HepG2 (cell line): ENCODE measurements around the gene PAXX. TPM values are rescaled to one million over a fixed set of nuclear protein-coding genes. Genes with fewer than 3 reads are reported as not detected.

Source experiments
- ARNT ChIP-seq: fragments of 450-650 bp; IDR thresholded peaks from 2 replicates; pipeline ENCODE4 v1.6.1; 2017
- DMAP1 ChIP-seq: IDR thresholded peaks from 2 replicates; pipeline ENCODE4 v1.6.1; 2016
- HNRNPK ChIP-seq: fragments of 200-400 bp; formaldehyde crosslinking; IDR thresholded peaks from 2 replicates; pipeline ENCODE4 v1.6.1; 2018; ENCODE audit warnings: low read length, low read depth, moderate library complexity, mild to moderate bottlenecking; ENCODE audit not compliant: poor library complexity, severe bottlenecking
- NFRKB ChIP-seq: fragments of 450-650 bp; IDR thresholded peaks from 2 replicates; pipeline ENCODE4 v1.6.1; 2017
- NR2F1 ChIP-seq, 2 experiments: fragments of 450-650 bp in 1 of 2; formaldehyde crosslinking in 1 of 2; IDR thresholded peaks; 2 replicates each; pipeline versions ENCODE4 v1.5.0 to v1.6.1; 2016 to 2020; ENCODE audit warnings: mild to moderate bottlenecking in 1 of 2, missing compliant biosample characterization in 1 of 2, missing genetic modification reagents in 1 of 2, moderate library complexity in 1 of 2
- NR2F6 ChIP-seq, 2 experiments: IDR thresholded peaks; 2 replicates each; pipeline ENCODE4 v1.6.1; 2016; ENCODE audit warnings: antibody characterized with exemption in 1 of 2, mild to moderate bottlenecking in 1 of 2
- ONECUT2 ChIP-seq: sonication (generic); formaldehyde crosslinking; IDR thresholded peaks from 2 replicates; pipeline ENCODE4 v1.4.0; 2020; ENCODE audit warnings: missing genetic modification reagents
- SOX6 ChIP-seq, 2 experiments: fragments of 450-650 bp in 1 of 2; sonication (generic) in 1 of 2; formaldehyde crosslinking in 1 of 2; IDR thresholded peaks; 2 replicates each; pipeline versions ENCODE4 v1.4.0 to v1.6.1; 2017 to 2020; ENCODE audit warnings: antibody characterized with exemption in 1 of 2, mild to moderate bottlenecking in 1 of 2, missing genetic modification reagents in 1 of 2
- SRSF1 ChIP-seq: fragments of 200-400 bp; formaldehyde crosslinking; optimal IDR thresholded peaks from 2 replicates; pipeline ENCODE3; 2017; ENCODE audit warnings: mild to moderate bottlenecking, low read depth, low read length, moderate library complexity
- TCF7L2 ChIP-seq: IDR thresholded peaks from 2 replicates; pipeline ENCODE4 v1.6.1; 2011; ENCODE audit warnings: mild to moderate bottlenecking, low read depth, low read length, moderate library complexity
- TFAP4 ChIP-seq: sonication (generic); IDR thresholded peaks from 2 replicates; pipeline ENCODE4 v1.6.1; 2016; ENCODE audit warnings: low read depth, borderline replicate concordance
- TFE3 ChIP-seq: IDR thresholded peaks from 2 replicates; pipeline ENCODE4 v1.6.1; 2016
- TGIF2 ChIP-seq: IDR thresholded peaks from 2 replicates; pipeline ENCODE4 v1.6.1; 2016; ENCODE audit warnings: control low read depth, missing compliant biosample characterization
- ZBTB34 ChIP-seq: sonication (generic); formaldehyde crosslinking; IDR thresholded peaks from 2 replicates; pipeline ENCODE4 v1.8.0; 2022; ENCODE audit warnings: mild to moderate bottlenecking, missing genetic modification reagents
- ZFP62 ChIP-seq: sonication (generic); formaldehyde crosslinking; IDR thresholded peaks from 2 replicates; pipeline ENCODE4 v1.4.0; 2020; ENCODE audit warnings: missing genetic modification reagents
- ZFX ChIP-seq: sonication (generic); formaldehyde crosslinking; IDR thresholded peaks from 2 replicates; pipeline ENCODE4 v1.4.0; 2020; ENCODE audit warnings: mild to moderate bottlenecking, low read depth, missing genetic modification reagents, moderate library complexity
- ZMAT5 ChIP-seq: sonication (generic); formaldehyde crosslinking; IDR thresholded peaks from 2 replicates; pipeline ENCODE4 v1.5.0; 2020; ENCODE audit warnings: mild to moderate bottlenecking, low read depth, missing genetic modification reagents, borderline replicate concordance
- ZNF280D ChIP-seq: sonication (generic); formaldehyde crosslinking; IDR thresholded peaks from 2 replicates; pipeline ENCODE4 v1.5.1; 2020; ENCODE audit warnings: mild to moderate bottlenecking, missing genetic modification reagents
- ZNF343 ChIP-seq: sonication (generic); formaldehyde crosslinking; IDR thresholded peaks from 2 replicates; pipeline ENCODE4 v1.4.0; 2020; ENCODE audit warnings: mild to moderate bottlenecking, missing genetic modification reagents
- ZNF558 ChIP-seq: sonication (generic); formaldehyde crosslinking; IDR thresholded peaks from 2 replicates; pipeline ENCODE4 v1.9.0; 2022; ENCODE audit warnings: mild to moderate bottlenecking, missing genetic modification reagents, borderline replicate concordance
- ZNF878 ChIP-seq: sonication (generic); formaldehyde crosslinking; IDR thresholded peaks from 2 replicates; pipeline ENCODE4 v1.8.1; 2023; ENCODE audit warnings: mild to moderate bottlenecking, missing genetic modification reagents, moderate library complexity
- ZNF883 ChIP-seq: sonication (generic); formaldehyde crosslinking; IDR thresholded peaks from 2 replicates; pipeline ENCODE4 v1.5.1; 2020; ENCODE audit warnings: mild to moderate bottlenecking, missing genetic modification reagents; ENCODE audit errors: not compliant biosample characterization
- ZSCAN12 ChIP-seq: sonication (generic); formaldehyde crosslinking; IDR thresholded peaks from 2 replicates; pipeline ENCODE4 v1.9.0; 2021; ENCODE audit warnings: mild to moderate bottlenecking, missing genetic modification reagents
- polyA plus RNA-seq, 8 experiments: library from polyadenylated mRNA; depleted of rRNA in 3 of 8; stranded (reverse) in 7 of 8; unstranded in 1 of 8; fragments of >200 nt; fragmentation: Illumina TruSeq in 4 of 8; extraction: Trizol in 4 of 8; gene quantifications; 2 replicates each; pipeline versions ENCODE4 v1.2.1 to v1.2.3, GENCODE V29; 2011 to 2016; ENCODE audit warnings: low read depth in 4 of 8, missing spikeins in 1 of 8, mixed read lengths in 1 of 8; ENCODE audit not compliant: insufficient read depth in 1 of 8
- total RNA-seq, 5 experiments: library from RNA; depleted of rRNA; stranded (reverse); fragments of >200 nt; fragmentation: Illumina TruSeq; extraction: Trizol; gene quantifications; 2 replicates each; pipeline ENCODE4 v1.2.3, GENCODE V29; 2016; ENCODE audit warnings: low read depth in 1 of 5

Gene PAXX
- total and polyA plus RNA-seq, 2 of the 13 experiments (the other 11 are each of a cell fraction or from before 2014, with no cell fraction given), result 14.0 to 31.9 TPM

GRCh38 chr9:136968333-136969127, 23.7 kb upstream of the PAXX start (continued):
- TF ChIP-seq ZNF280D (CRISPR knock-in tag), result no peak
- no peak for TF ChIP-seq TGIF2 (CRISPR knock-in tag)
- TF ChIP-seq ZNF883, result peak; percentile 9
- TF ChIP-seq ZBTB34 (CRISPR knock-in tag), result no peak
- TF ChIP-seq ZNF343 (CRISPR knock-in tag), result no peak
- no peak for TF ChIP-seq HNRNPK
- TF ChIP-seq TCF7L2, result no peak
- TF ChIP-seq ZFP62 (CRISPR knock-in tag), result no peak
- no peak for TF ChIP-seq ZNF558 (CRISPR knock-in tag)
- no peak for TF ChIP-seq ARNT
- TF ChIP-seq SOX6 (IDR thresholded peaks at IDR 0.05), result no peak
- 0 out of 2 replicates have a peak, but pooled peaks have one; percentile 6 for TF ChIP-seq SOX6 (CRISPR knock-in tag; IDR thresholded peaks at IDR 0.05)
- TF ChIP-seq NFRKB, result no peak
- no peak for TF ChIP-seq ZSCAN12 (CRISPR knock-in tag)
- TF ChIP-seq DMAP1 (CRISPR knock-in tag), result no peak
- TF ChIP-seq TFAP4, result 0 out of 2 replicates have a peak, but pooled peaks have one; percentile 20
- TF ChIP-seq NR2F1 (CRISPR knock-in tag; IDR thresholded peaks at IDR 0.05), result peak in 1 of 2 experiments; percentile 55; a peak in 1 of 4 replicates
- TF ChIP-seq ZNF878 (CRISPR knock-in tag), result no peak
- TF ChIP-seq TFE3 (CRISPR knock-in tag), result no peak
- TF ChIP-seq NR2F6 (IDR thresholded peaks at IDR 0.05), result peak; percentile 56; the same call in 1 of the 2 replicates
- peak; percentile 53; the same call in 1 of the 2 replicates for TF ChIP-seq NR2F6 (CRISPR knock-in tag; IDR thresholded peaks at IDR 0.05)
- TF ChIP-seq SRSF1, result no peak
- no peak for TF ChIP-seq ONECUT2 (CRISPR knock-in tag)
- peak; percentile 34; the same call in 1 of the 2 replicates for TF ChIP-seq ZFX (CRISPR knock-in tag)
- TF ChIP-seq ZMAT5 (CRISPR knock-in tag), result no peak
